Mammary epithelial cell (primary cell): ENCODE results near the gene VSTM2A.

Experiments
- CTCF ChIP-seq, 2 donors: IDR thresholded peaks in 1 of 2; conservative IDR thresholded peaks in 1 of 2; 2 replicates each; pipeline ENCODE4 v1.5.1; 2011 to 2012; ENCODE audit warnings: inconsistent platforms in 2 of 2, low read length in 2 of 2, mild to moderate bottlenecking in 2 of 2, control low read depth in 1 of 2, low read depth in 1 of 2; ENCODE audit not compliant: insufficient read depth in 1 of 2; ENCODE audit errors: extremely low read depth in 1 of 2
- EZH2 ChIP-seq: IDR thresholded peaks from 2 replicates; pipeline ENCODE4 v1.6.1; 2012; ENCODE audit warnings: low read length, inconsistent platforms, borderline replicate concordance

GRCh38 chr7:54543051-54543488, 895 bp downstream of the VSTM2A start:
- TF ChIP-seq CTCF (conservative IDR thresholded peaks at IDR 0.05 in 1 of 2, IDR thresholded peaks at IDR 0.05 in 1 of 2; ENCODE audit: extremely low read depth in 1 of 2, insufficient read depth in 1 of 2, low read depth in 1 of 2, low read length in 2 of 2) (no peak), EZH2 (peak; percentile 53)
